GM10266 (cell line): ENCODE results near the gene TLE3.

Source experiments
- DNase-seq: peaks from one replicate; pipeline ENCODE4 v3.0.0; 2012; ENCODE audit errors: extremely low spot score
- CTCF ChIP-seq: IDR thresholded peaks from 2 replicates; pipeline ENCODE4 v1.5.1; 2012; ENCODE audit warnings: mild to moderate bottlenecking, low read depth; ENCODE audit not compliant: control insufficient read depth, insufficient read depth; ENCODE audit errors: missing control alignments

The TLE3 gene

DNA sequence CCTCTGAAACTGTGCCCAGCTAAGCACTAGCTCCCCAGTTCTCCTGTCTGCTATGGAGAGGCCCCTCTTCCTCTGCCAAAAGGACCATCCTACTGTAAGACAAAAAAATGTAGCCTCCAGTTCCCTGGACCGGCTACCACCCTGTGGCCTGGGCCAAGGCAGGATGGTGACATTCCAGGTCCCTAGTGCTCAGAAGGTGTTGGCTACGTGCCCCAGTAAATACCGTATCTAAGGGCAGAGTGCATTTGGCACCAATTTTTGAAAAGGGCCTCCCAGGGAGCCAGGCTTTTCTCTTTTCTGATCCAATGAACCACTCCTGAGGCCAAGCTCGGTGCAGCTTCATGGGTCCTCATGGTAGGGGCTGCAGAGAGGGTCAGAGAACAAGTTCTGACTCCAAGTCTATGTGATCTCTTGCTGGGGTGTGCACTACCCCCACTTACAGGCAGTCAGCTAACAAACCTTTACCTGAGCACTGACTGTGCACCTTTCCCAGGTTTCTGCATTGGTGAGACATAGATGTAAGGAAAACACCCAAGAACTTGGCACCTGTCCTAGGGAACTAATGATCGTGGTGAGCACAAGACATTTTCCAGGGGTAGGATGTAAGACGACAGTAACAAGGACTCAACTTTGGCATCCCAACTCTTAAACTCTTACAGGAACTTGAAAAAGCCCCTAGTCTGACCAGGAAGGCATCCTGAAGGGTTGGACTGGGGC is 32.6 kb downstream of the TLE3 start:
- DNase-seq = no peak
- TF ChIP-seq CTCF = no peak

GRCh38 chr15:70064441-70064840 is 33.3 kb downstream of the TLE3 start:
- TF ChIP-seq CTCF = no peak

DNA sequence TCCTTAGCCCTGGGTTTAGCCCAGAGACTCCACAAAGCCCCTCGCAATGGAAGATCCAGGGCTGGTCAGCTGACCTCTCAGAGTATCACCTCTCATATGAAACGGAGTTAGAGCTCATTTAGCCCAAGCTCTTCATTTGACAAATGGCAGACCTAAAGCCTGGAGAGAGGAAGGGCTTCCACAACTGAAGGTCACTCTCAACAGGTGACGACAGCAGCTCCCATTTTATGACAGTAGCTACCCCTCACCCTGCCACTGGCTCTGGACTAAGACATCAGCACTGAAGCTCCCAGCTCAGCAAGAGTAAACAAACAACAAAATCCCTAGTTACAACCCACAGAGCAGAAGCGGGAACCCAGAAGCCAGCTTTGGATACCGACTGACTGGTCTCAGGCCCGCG is 33.7 kb downstream of the TLE3 start:
- no peak for DNase-seq
- no peak for TF ChIP-seq CTCF

More at GRCh38 chr15:70064441-70064840, 33.3 kb downstream of the TLE3 start:
- no peak for DNase-seq

GRCh38 chr15:70063261-70063925 is 34.3 kb downstream of the TLE3 start:
- TF ChIP-seq CTCF = no peak
- DNase-seq = no peak

DNA sequence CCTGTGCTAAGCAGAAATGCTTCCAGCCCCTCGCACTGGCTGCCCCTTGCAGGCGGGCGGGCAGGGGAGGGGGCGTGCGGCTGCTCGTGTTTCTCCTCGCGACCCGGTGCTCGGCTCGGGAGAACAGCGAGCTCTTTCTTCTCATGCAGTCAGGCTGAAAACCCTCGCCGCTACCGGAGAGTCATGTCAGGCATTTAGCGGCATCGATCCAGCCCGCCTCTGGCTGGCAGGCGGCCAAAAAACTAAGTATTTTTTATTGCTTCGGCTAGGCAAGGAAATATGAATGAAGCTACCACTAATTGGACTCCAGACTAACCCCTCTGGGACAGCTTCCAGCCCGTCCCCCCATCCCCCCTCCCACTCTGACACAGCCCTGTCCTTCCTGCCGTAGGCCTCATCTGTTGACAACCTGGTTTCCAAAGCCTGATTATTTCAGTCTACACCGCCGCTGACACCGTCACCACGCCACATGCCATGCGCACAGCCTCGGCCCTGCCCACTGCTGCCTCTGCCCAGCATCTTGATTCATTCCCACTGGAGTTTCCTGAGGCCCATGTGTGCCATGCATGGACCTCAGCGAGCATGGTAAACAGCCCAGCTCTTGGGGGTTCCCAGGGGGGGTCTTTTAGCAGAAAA is 35.3 kb downstream of the TLE3 start:
- DNase-seq = no peak
- no peak for TF ChIP-seq CTCF

DNA sequence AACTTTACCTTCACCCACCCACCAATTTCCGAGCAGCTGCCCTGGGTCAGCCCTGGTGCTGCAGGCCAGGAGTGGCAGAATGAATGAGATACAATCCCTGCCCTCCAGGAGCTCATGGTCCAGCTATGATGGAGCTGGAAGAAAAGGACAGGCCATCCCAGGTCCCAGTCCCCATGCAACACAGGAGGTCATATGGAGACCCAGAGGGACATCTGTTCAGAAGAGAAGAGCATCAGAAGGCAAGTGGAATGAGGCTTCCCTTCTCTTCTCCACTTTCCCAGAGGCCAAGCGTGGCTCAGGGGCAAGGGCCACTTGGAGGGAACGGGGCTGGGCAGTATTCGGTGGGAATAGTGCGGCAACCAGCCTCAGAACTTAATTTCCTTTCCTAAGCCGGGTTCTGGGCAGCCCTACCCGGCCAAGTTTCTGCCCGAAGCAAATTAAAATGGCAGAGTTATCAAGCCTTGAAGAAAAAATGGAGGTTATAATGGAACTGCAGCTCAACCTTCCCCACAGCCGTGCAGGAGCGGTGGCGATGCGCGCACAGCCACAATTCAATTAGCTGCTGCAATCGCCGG is 35.9 kb downstream of the TLE3 start:
- no peak for DNase-seq
- TF ChIP-seq CTCF = no peak
